ENCODE results near the gene TIPIN. TPM values are rescaled to one million over a fixed set of nuclear protein-coding genes. Genes with fewer than 3 reads are reported as not detected.
A peak's percentile ranks its signal among the peaks of the same experiment; 100 is the strongest.
"Not testable (repeated sequence)": the region's sequence is repeated elsewhere in the genome, so short reads cannot be mapped to it uniquely, and the experiment has no call there.

TIPIN gene
- total RNA-seq, 1 donor from 2014 or later = 5.8 TPM

DNA sequence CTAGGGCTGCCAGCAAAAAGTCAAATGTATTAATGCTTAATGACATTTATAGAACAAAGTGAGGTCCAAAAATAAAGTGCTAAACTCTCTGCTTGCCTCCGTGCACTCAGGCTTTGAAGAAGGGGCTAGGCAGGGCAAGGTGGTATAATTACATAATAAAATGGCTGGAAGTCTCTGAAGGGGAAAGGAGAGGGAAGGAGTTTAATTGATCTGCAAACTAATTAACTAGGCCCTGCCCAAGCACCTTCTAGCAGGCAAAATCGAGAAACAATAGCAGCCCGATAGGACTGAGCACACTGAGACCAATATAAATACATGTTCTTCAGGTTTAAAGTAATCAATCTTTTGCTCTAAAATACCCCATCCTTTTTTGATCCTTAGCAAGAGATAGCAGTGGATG, 50.1 kb downstream of the TIPIN start:
- Mint-ChIP-seq H3K4me3 (ENCODE audit: unreplicated experiment) (no peak overlapping the region), H3K9me3 (ENCODE audit: unreplicated experiment) (no peaks in the 10 kb centered on the region), H3K4me1 (ENCODE audit: low read depth, unreplicated experiment) (no peaks in the 10 kb centered on the region), H3K27me3 (ENCODE audit: unreplicated experiment) (peaks cover 1% of the 10 kb centered on the region), H3K27ac (ENCODE audit: unreplicated experiment) (no peak overlapping the region), H3K36me3 (ENCODE audit: unreplicated experiment) (no peaks in the 10 kb centered on the region)
- TF ChIP-seq, protein P1, sequence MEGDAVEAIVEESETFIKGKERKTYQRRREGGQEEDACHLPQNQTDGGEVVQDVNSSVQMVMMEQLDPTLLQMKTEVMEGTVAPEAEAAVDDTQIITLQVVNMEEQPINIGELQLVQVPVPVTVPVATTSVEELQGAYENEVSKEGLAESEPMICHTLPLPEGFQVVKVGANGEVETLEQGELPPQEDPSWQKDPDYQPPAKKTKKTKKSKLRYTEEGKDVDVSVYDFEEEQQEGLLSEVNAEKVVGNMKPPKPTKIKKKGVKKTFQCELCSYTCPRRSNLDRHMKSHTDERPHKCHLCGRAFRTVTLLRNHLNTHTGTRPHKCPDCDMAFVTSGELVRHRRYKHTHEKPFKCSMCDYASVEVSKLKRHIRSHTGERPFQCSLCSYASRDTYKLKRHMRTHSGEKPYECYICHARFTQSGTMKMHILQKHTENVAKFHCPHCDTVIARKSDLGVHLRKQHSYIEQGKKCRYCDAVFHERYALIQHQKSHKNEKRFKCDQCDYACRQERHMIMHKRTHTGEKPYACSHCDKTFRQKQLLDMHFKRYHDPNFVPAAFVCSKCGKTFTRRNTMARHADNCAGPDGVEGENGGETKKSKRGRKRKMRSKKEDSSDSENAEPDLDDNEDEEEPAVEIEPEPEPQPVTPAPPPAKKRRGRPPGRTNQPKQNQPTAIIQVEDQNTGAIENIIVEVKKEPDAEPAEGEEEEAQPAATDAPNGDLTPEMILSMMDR (IDR thresholded peaks at IDR 0.05; ENCODE audit: partially characterized antibody, unreplicated experiment) = no peak
- DNase-seq = no peak

DNA sequence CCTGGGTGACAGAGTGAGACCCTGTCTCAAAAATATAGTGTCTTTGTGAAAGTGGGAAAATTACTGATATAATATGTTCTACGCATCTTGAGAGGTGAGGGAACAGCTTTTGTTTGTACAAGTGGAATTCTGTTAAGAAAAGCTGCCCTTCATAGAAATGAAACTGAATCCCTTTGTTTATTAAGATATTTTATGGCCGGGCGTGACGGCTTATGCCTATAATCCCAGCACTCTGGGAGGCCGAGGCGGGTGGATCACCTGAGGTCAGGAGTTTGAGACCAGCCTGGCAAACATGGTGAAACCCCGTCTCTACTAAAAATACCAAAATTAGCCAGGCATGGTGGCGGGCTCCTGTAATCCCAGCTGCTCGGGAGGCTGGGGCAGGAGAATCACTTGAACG, 52.1 kb downstream of the TIPIN start:
- H3K36me3 Mint-ChIP-seq (ENCODE audit: unreplicated experiment); H3K27ac Mint-ChIP-seq (ENCODE audit: unreplicated experiment); H3K9me3 Mint-ChIP-seq (ENCODE audit: unreplicated experiment); H3K27me3 Mint-ChIP-seq (ENCODE audit: unreplicated experiment); H3K4me1 Mint-ChIP-seq (ENCODE audit: low read depth, unreplicated experiment); DNase-seq; H3K4me3 Mint-ChIP-seq (ENCODE audit: unreplicated experiment): not testable (repeated sequence)

DNA sequence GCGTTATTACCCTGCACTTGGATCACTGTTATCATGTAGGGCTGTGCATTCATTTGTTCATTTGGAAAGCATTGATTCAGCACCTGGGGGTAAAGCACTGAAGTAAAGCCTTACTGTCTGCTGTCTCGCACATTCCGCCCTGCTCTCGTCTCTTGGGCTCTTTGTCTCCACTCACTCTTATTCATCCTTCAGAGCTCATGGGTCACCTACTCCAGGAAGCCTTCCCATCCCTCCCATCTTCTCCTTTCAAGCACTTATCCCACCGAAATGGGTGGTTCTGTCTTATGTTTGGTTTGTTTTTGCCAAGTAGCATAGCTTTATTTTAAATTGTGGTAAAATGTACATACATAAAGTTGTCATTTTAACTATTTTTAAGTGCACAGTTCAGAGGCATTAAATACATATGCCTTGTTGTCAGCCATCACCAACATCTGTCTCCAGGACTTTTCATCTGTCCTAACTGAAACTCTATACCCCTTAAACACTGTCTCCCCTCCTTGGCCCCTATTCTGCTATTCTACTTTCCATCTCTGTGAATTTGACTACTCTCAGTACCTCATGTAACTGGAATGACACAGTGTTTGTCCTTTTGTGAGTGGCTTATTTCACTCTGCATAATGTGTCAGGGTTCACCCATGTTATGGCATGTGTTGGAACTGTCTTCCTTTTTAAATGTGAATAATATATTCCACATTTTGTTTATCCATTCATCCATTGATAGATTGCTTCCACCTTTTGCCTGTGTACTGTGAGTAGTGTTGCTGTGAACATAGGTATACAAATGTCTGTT, 53.8 kb downstream of the TIPIN start:
- peaks cover 1% of the 10 kb centered on the region for H3K27me3 Mint-ChIP-seq (ENCODE audit: unreplicated experiment)
- TF ChIP-seq, protein P1 (IDR thresholded peaks at IDR 0.05; ENCODE audit: partially characterized antibody, unreplicated experiment) = no peak
- H3K27ac Mint-ChIP-seq (ENCODE audit: unreplicated experiment) = no peak overlapping the region
- H3K4me1 Mint-ChIP-seq (ENCODE audit: low read depth, unreplicated experiment) = peaks cover 5% of the 10 kb centered on the region
- H3K36me3 Mint-ChIP-seq (ENCODE audit: unreplicated experiment) = peaks cover 3% of the 10 kb centered on the region
- no peak for DNase-seq
- peaks cover 4% of the 10 kb centered on the region for H3K9me3 Mint-ChIP-seq (ENCODE audit: unreplicated experiment)
- H3K4me3 Mint-ChIP-seq (ENCODE audit: unreplicated experiment) = no peak overlapping the region

DNA sequence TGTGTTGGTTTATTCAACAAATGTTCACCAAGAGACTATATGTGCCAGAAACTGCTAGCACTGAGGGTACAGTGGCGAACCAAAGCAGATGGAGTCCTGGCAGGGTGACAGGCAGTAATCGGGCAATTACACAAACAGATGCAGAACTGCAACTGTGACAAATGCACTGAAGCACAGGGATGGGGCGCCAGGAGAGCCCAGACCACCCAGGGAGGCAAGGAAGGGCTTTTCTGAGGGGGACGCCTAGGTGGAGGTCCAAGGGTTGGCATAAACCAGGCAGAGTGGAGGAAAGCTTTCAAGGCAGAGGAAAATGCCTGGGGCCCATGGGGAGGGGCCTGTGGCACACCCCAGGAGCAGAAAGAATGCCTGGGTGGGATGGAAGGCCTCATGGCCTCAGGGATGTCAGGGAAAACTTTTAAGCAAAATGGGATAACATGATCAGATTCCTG, 57.7 kb downstream of the TIPIN start:
- peak overlapping the region; percentile 41 for H3K27ac Mint-ChIP-seq (ENCODE audit: unreplicated experiment)
- no peak overlapping the region for H3K4me3 Mint-ChIP-seq (ENCODE audit: unreplicated experiment)
- no peak for DNase-seq
- peaks cover 5% of the 10 kb centered on the region for H3K4me1 Mint-ChIP-seq (ENCODE audit: low read depth, unreplicated experiment)
- H3K9me3 Mint-ChIP-seq (ENCODE audit: unreplicated experiment) = peaks cover 7% of the 10 kb centered on the region
- peaks cover 5% of the 10 kb centered on the region for H3K27me3 Mint-ChIP-seq (ENCODE audit: unreplicated experiment)
- H3K36me3 Mint-ChIP-seq (ENCODE audit: unreplicated experiment) = peaks cover 3% of the 10 kb centered on the region
- TF ChIP-seq, protein P1 (IDR thresholded peaks at IDR 0.05; ENCODE audit: partially characterized antibody, unreplicated experiment) = no peak

DNA sequence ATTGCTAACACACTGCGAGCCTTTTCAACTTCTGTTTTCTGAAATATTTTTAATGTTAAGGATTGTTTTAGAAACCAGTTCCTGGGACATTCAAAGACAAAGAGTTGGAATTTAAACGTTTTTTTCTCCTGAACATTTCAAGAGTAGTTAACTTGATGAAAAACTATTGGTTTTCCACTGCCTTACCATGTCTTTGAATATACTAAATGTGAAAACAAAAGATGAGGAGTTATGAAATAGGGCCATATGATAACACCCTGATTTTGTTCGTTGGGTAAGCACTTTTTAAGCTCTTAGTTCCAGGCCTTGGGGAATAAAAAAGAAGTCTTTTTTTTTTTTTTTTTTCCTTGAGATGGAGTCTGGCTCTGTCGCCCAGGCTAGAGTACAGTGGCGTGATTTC, 60.3 kb downstream of the TIPIN start:
- Mint-ChIP-seq H3K4me1 (ENCODE audit: low read depth, unreplicated experiment) (peaks cover 5% of the 10 kb centered on the region), H3K27me3 (ENCODE audit: unreplicated experiment) (peaks cover 5% of the 10 kb centered on the region), H3K36me3 (ENCODE audit: unreplicated experiment) (peaks cover 3% of the 10 kb centered on the region), H3K27ac (ENCODE audit: unreplicated experiment) (no peak overlapping the region), H3K9me3 (ENCODE audit: unreplicated experiment) (peaks cover 7% of the 10 kb centered on the region), H3K4me3 (ENCODE audit: unreplicated experiment) (no peak overlapping the region)
- TF ChIP-seq, protein P1 (IDR thresholded peaks at IDR 0.05; ENCODE audit: partially characterized antibody, unreplicated experiment) = no peak
- no peak for DNase-seq

All from glutamatergic neuron (in vitro differentiated cells).